GM06990 (cell line): ENCODE results near the gene STX10.

Experiments used
- DNase-seq: peaks from one replicate; pipeline ENCODE4 v3.0.0-alpha.2; 2011; ENCODE audit not compliant: insufficient read length; ENCODE audit errors: extremely low read depth
- H3K27me3 ChIP-seq: replicated peaks from 2 replicates; pipeline ENCODE4 v1.6.0; 2011; ENCODE audit warnings: low read length; ENCODE audit not compliant: control insufficient read depth, insufficient read depth
- H3K36me3 ChIP-seq: 2 replicates; pipeline ENCODE4 v1.5.1; 2011; ENCODE audit warnings: low read length; ENCODE audit not compliant: control insufficient read depth, insufficient read depth
- H3K4me3 ChIP-seq: replicated peaks from 2 replicates; pipeline ENCODE4 v1.5.1; 2011; ENCODE audit warnings: low read depth, mild to moderate bottlenecking, control low read depth, low read length
- CTCF ChIP-seq: IDR thresholded peaks from 2 replicates; pipeline ENCODE4 v1.5.1; 2011; ENCODE audit warnings: low read length, control low read depth, mild to moderate bottlenecking, inconsistent platforms; ENCODE audit not compliant: insufficient read depth, poor library complexity, severe bottlenecking

Gene STX10

GRCh38 chr19:13112555-13112954 is 37.6 kb downstream of the STX10 start:
- no peak for TF ChIP-seq CTCF
- H3K4me3 ChIP-seq, result no peak overlapping the region
- peaks cover 11% of the 10 kb centered on the region for H3K36me3 ChIP-seq
- DNase-seq, result no peak
- H3K27me3 ChIP-seq, result no peaks in the 10 kb centered on the region

GRCh38 chr19:13110099-13110610 is 40.0 kb downstream of the STX10 start:
- Histone ChIP-seq H3K4me3 (no peak overlapping the region), H3K27me3 (no peaks in the 10 kb centered on the region), H3K36me3 (peaks cover 13% of the 10 kb centered on the region)
- no peak for TF ChIP-seq CTCF
- no peak for DNase-seq

- Histone ChIP-seq H3K4me3 (no peak overlapping the region), H3K36me3 (peaks cover 13% of the 10 kb centered on the region), H3K27me3 (no peaks in the 10 kb centered on the region)
- no peak for TF ChIP-seq CTCF
- DNase-seq, result no peak
Measured at GRCh38 chr19:13109361-13110098, 40.6 kb downstream of the STX10 start.

GRCh38 chr19:13104848-13105711 is 45.1 kb downstream of the STX10 start:
- Histone ChIP-seq H3K36me3 (peaks cover 5% of the 10 kb centered on the region), H3K27me3 (no peaks in the 10 kb centered on the region), H3K4me3 (peak overlapping the region; percentile 63)
- peak; percentile 66 for DNase-seq
- TF ChIP-seq CTCF, result no peak

- peak; percentile 90 for DNase-seq
- peak; percentile 98 for TF ChIP-seq CTCF
- Histone ChIP-seq H3K36me3 (peaks cover 2% of the 10 kb centered on the region), H3K27me3 (no peaks in the 10 kb centered on the region), H3K4me3 (peak overlapping the region; percentile 63)
Measured at GRCh38 chr19:13104360-13104847, 45.8 kb downstream of the STX10 start.
